CD14-positive monocyte (primary cell): Measurements from ENCODE around the gene SEC24C. TPM values are rescaled to one million over a fixed set of nuclear protein-coding genes. Genes with fewer than 3 reads are reported as not detected.

ENCODE experiments used
- DNase-seq, 3 donors: peaks; one replicate each; pipeline ENCODE4 v3.0.0-alpha.2; 2011 to 2022
- H2AFZ ChIP-seq: 2 replicates; pipeline ENCODE4 v1.6.0; 2012; ENCODE audit warnings: mild to moderate bottlenecking, low read depth, low read length, inconsistent platforms; ENCODE audit not compliant: insufficient read depth, poor library complexity, severe bottlenecking
- H3K27ac ChIP-seq, 2 donors: 1 replicate in 1 of 2; 2 replicates in 1 of 2; pipeline ENCODE4 v1.5.1; 2012 to 2013; ENCODE audit warnings: low read length in 2 of 2, control low read depth in 1 of 2, inconsistent platforms in 1 of 2, low read depth in 1 of 2, mild to moderate bottlenecking in 1 of 2
- H3K27me3 ChIP-seq, 2 donors: one replicate each; pipeline versions ENCODE4 v1.6.0 to v1.6.1; 2011 to 2013; ENCODE audit warnings: low read length in 2 of 2; ENCODE audit not compliant: control insufficient read depth in 2 of 2, insufficient read depth in 2 of 2
- H3K36me3 ChIP-seq, 2 donors: replicated peaks in 1 of 2; 1 replicate in 1 of 2; 2 replicates in 1 of 2; pipeline versions ENCODE4 v1.5.1 to v1.6.1; 2012 to 2013; ENCODE audit warnings: low read length in 2 of 2, control low read depth in 1 of 2, inconsistent platforms in 1 of 2, mild to moderate bottlenecking in 1 of 2; ENCODE audit not compliant: insufficient read depth in 2 of 2, control insufficient read depth in 1 of 2
- H3K4me1 ChIP-seq, 2 donors: 1 replicate in 1 of 2; 2 replicates in 1 of 2; pipeline versions ENCODE4 v1.5.1 to v1.6.1; 2012 to 2013; ENCODE audit warnings: low read length in 2 of 2, control low read depth in 1 of 2, inconsistent platforms in 1 of 2, mild to moderate bottlenecking in 1 of 2, moderate library complexity in 1 of 2; ENCODE audit not compliant: insufficient read depth in 2 of 2, control insufficient read depth in 1 of 2
- H3K4me2 ChIP-seq: replicated peaks from 2 replicates; pipeline ENCODE3; 2012; ENCODE audit warnings: low read length, moderate library complexity, mild to moderate bottlenecking; ENCODE audit not compliant: poor library complexity, severe bottlenecking; ENCODE audit errors: extremely low read depth
- H3K4me3 ChIP-seq, 3 experiments: fragments of 200-600 bp in 1 of 3; sonication (generic) in 1 of 3; replicated peaks in 1 of 3; 1 replicate in 2 of 3; 2 replicates in 1 of 3; pipeline ENCODE4 v1.5.1; 2011 to 2013; ENCODE audit warnings: low read length in 3 of 3, mild to moderate bottlenecking in 3 of 3, control low read depth in 2 of 3, low read depth in 2 of 3, inconsistent platforms in 1 of 3, moderate library complexity in 1 of 3
- H3K79me2 ChIP-seq: 2 replicates; pipeline ENCODE4 v1.6.0; 2012; ENCODE audit warnings: mild to moderate bottlenecking, control low read depth, inconsistent platforms, low read length, moderate library complexity; ENCODE audit not compliant: insufficient read depth
- H3K9ac ChIP-seq: 2 replicates; pipeline ENCODE4 v1.6.0; 2017; ENCODE audit warnings: low read length, mild to moderate bottlenecking; ENCODE audit not compliant: insufficient read depth, poor library complexity, severe bottlenecking
- H3K9me3 ChIP-seq, 2 donors: replicated peaks in 1 of 2; 1 replicate in 1 of 2; 2 replicates in 1 of 2; pipeline versions ENCODE4 v1.5.1 to v1.6.1; 2012 to 2013; ENCODE audit warnings: low read length in 2 of 2, control low read depth in 1 of 2; ENCODE audit not compliant: control insufficient read depth in 1 of 2, insufficient read depth in 1 of 2
- H4K20me1 ChIP-seq: 2 replicates; pipeline ENCODE4 v1.6.0; 2012; ENCODE audit warnings: mild to moderate bottlenecking, low read length, control low read depth, moderate library complexity; ENCODE audit not compliant: insufficient read depth
- H3K27ac Mint-ChIP-seq, 7 donors: one replicate each; pipeline ENCODE4 v1.8.0; 2020; ENCODE audit warnings: mild to moderate bottlenecking in 7 of 7, mixed read lengths in 7 of 7, moderate library complexity in 6 of 7, inconsistent platforms in 2 of 7
- H3K27me3 Mint-ChIP-seq, 3 donors: one replicate each; pipeline ENCODE4 v1.8.0; 2021 to 2022; ENCODE audit warnings: low read depth in 3 of 3, mild to moderate bottlenecking in 3 of 3, mixed read lengths in 3 of 3, moderate library complexity in 3 of 3, inconsistent platforms in 1 of 3
- H3K36me3 Mint-ChIP-seq, 2 donors: one replicate each; pipeline ENCODE4 v1.8.0; 2020; ENCODE audit warnings: mixed read lengths in 2 of 2, inconsistent platforms in 1 of 2, mild to moderate bottlenecking in 1 of 2
- H3K4me1 Mint-ChIP-seq: one replicate; pipeline ENCODE4 v1.8.0; 2020; ENCODE audit warnings: mild to moderate bottlenecking, mixed read lengths
- H3K4me3 Mint-ChIP-seq, 2 donors: one replicate each; pipeline ENCODE4 v1.8.0; 2020; ENCODE audit warnings: mild to moderate bottlenecking in 2 of 2, mixed read lengths in 2 of 2, moderate library complexity in 1 of 2
- H3K9me3 Mint-ChIP-seq, 7 donors: one replicate each; pipeline ENCODE4 v1.8.0; 2020 to 2022; ENCODE audit warnings: mixed read lengths in 7 of 7, mild to moderate bottlenecking in 6 of 7, moderate library complexity in 6 of 7, inconsistent platforms in 2 of 7
- WGBS: methylation state at CpG from one replicate; pipeline ENCODE4 v1.1.5; 2013; ENCODE audit warnings: missing lambda C conversion rate; ENCODE audit not compliant: insufficient coverage; 5-methylcytosine and 5-hydroxymethylcytosine counted together
- intact Hi-C, 2 donors: fragments of 100-400 bp; cut with micrococcal nuclease; formaldehyde crosslinking; loops; one replicate each; pipeline versions ENCODE4 v1.15.0 to v1.15.1; 2023
- polyA plus RNA-seq, 3 donors: library from polyadenylated mRNA; depleted of rRNA in 1 of 3; unstranded in 2 of 3; stranded (reverse) in 1 of 3; fragments of 300-500 nt in 2 of 3; fragments of >200 nt in 1 of 3; fragmentation: Illumina TruSeq in 2 of 3; gene quantifications; 1 replicate in 2 of 3; 2 replicates in 1 of 3; pipeline ENCODE4 v1.2.3, GENCODE V29; 2012 to 2021
- TF ChIP-seq, protein P1 (sequence below): fragments of 200-600 bp; IDR thresholded peaks from one replicate; pipeline ENCODE4 v1.8.0; 2022; ENCODE audit warnings: antibody characterized with exemption, mild to moderate bottlenecking

SEC24C gene
- polyA plus RNA-seq, 3 donors: 25.7 to 65.8 (median 44.8) TPM

DNA sequence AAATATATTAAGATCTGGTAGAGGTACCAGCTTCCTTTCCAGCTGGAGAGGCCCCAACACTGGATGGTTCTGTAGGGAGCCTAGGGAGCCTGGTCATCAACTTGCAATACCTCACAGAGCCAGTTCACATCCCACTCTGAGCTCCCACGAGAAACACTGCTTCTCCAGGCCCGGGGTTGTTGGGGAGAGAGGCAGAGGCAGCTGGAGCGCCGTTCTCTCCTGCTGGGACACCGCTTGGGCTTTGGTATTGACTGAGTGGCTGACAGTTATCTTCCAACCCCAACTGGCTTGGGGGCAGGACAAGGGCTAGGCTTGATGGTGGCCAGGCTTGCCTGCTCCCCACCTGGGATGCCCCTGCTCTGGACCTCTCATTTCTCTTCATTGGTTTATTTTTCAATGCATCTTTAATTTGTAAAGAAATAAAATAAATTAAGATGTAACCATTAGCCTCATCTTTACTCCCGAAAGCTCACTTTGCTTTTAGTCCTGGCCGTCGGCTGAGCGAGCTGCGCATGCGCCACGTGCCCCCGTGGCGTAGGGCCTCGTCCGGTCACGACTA is 27.6 kb downstream of the SEC24C start:
- Mint-ChIP-seq H3K27me3 (no peaks in the 10 kb centered on the region), H3K36me3 (peaks cover 41 to 55% of the 10 kb centered on the region in 2 donors), H3K9me3 (peaks cover 0 to 2% (median 0%) of the 10 kb centered on the region in 7 donors), H3K4me3 (peak overlapping the region; percentile 87 to 96), H3K4me1 (peaks cover 43% of the 10 kb centered on the region), H3K27ac (peak overlapping the region; percentile 90 to 95 (median 94))
- Histone ChIP-seq H3K9me3 (no peaks in the 10 kb centered on the region), H3K79me2 (peaks cover 38% of the 10 kb centered on the region), H3K4me3 (peak overlapping the region; percentile 71 to 91 (median 89)), H4K20me1 (peaks cover 31% of the 10 kb centered on the region), H2AFZ (peak overlapping the region; percentile 86), H3K9ac (peak overlapping the region; percentile 86), H3K27me3 (no peaks in the 10 kb centered on the region), H3K27ac (peak overlapping the region; percentile 80 to 85), H3K4me1 (peaks cover 34 to 42% of the 10 kb centered on the region in 2 donors), H3K36me3 (peaks cover 53 to 56% of the 10 kb centered on the region in 2 donors), H3K4me2 (peak overlapping the region; percentile 88)
- intact Hi-C loops: loop anchor here in 1 of 2 donors (2.0 kb wide), 1 partner anchor 41 kb away; no protein-coding TSS in a partner anchor
- DNase-seq: peak; percentile 71 to 76 (median 76)
- TF ChIP-seq, protein P1, sequence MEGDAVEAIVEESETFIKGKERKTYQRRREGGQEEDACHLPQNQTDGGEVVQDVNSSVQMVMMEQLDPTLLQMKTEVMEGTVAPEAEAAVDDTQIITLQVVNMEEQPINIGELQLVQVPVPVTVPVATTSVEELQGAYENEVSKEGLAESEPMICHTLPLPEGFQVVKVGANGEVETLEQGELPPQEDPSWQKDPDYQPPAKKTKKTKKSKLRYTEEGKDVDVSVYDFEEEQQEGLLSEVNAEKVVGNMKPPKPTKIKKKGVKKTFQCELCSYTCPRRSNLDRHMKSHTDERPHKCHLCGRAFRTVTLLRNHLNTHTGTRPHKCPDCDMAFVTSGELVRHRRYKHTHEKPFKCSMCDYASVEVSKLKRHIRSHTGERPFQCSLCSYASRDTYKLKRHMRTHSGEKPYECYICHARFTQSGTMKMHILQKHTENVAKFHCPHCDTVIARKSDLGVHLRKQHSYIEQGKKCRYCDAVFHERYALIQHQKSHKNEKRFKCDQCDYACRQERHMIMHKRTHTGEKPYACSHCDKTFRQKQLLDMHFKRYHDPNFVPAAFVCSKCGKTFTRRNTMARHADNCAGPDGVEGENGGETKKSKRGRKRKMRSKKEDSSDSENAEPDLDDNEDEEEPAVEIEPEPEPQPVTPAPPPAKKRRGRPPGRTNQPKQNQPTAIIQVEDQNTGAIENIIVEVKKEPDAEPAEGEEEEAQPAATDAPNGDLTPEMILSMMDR: no peak
- 0% methylated on average over 10 of the region's 17 CpGs for WGBS

DNA sequence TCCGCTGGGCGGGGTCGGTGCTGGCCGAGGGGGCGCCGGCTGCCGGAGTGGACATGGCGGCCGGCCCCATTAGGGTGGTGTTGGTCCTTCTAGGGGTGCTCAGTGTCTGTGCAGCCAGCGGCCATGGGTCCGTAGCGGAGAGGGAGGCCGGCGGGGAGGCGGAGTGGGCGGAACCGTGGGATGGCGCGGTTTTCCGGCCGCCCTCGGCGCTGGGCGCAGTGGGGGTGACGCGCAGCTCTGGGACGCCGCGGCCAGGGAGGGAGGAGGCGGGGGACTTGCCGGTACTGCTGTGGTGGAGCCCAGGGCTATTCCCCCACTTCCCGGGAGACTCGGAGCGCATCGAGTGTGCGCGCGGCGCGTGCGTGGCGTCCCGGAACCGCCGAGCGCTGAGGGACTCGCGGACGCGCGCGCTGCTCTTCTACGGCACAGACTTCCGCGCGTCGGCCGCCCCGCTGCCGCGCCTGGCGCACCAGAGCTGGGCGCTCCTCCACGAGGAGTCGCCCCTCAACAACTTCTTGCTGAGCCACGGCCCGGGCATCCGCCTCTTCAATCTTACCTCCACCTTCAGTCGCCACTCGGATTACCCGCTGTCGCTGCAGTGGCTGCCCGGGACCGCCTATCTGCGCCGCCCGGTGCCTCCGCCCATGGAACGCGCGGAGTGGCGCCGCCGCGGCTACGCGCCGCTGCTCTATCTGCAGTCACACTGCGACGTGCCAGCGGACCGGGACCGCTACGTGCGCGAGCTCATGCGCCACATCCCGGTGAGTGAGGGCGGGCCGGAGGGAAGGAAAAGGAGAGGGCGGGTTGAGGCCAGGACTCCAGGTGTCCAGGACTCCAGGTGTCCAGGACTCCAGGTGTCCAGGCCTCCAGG is 28.3 kb downstream of the SEC24C start:
- H3K4me1 ChIP-seq: peaks cover 34 to 42% of the 10 kb centered on the region in 2 donors
- Mint-ChIP-seq H3K4me1 (peaks cover 42% of the 10 kb centered on the region), H3K4me3 (peak overlapping the region; percentile 87 to 96), H3K9me3 (peaks cover 0 to 2% (median 0%) of the 10 kb centered on the region in 7 donors), H3K36me3 (peaks cover 40 to 53% of the 10 kb centered on the region in 2 donors), H3K27me3 (no peaks in the 10 kb centered on the region), H3K27ac (peak overlapping the region; percentile 90 to 95 (median 94))
- peaks cover 51 to 57% of the 10 kb centered on the region in 2 donors for H3K36me3 ChIP-seq
- peak overlapping the region; percentile 88 for H3K4me2 ChIP-seq
- peak overlapping the region; percentile 80 to 85 for H3K27ac ChIP-seq
- TF ChIP-seq, protein P1: no peak
- under 1% methylated on average over 100 of the region's 101 CpGs for WGBS
- intact Hi-C loops: loop anchor here in 1 of 2 donors (2.0 kb wide), 1 partner anchor 42 kb away; no protein-coding TSS in a partner anchor
- peak overlapping the region; percentile 71 to 91 (median 89) for H3K4me3 ChIP-seq
- DNase-seq: peak; percentile 69 to 85 (median 77)
- peaks cover 31% of the 10 kb centered on the region for H4K20me1 ChIP-seq
- H3K9ac ChIP-seq: peak overlapping the region; percentile 86
- no peaks in the 10 kb centered on the region for H3K27me3 ChIP-seq
- no peaks in the 10 kb centered on the region for H3K9me3 ChIP-seq
- H3K79me2 ChIP-seq: peaks cover 44% of the 10 kb centered on the region
- peak overlapping the region; percentile 86 for H2AFZ ChIP-seq
